GM21528 (cell line): ENCODE results near the gene CENPV.
"Not testable (repeated sequence)": the region's sequence is repeated elsewhere in the genome, so short reads cannot be mapped to it uniquely, and the experiment has no call there.

Experiments
- ATAC-seq: cut with Tn5 transposase; IDR thresholded peaks from one replicate; pipeline ENCODE4 v1.9.1; 2021; ENCODE audit warnings: mild to moderate bottlenecking, moderate library complexity; ENCODE audit not compliant: unreplicated experiment, low FRiP score

Gene CENPV

DNA sequence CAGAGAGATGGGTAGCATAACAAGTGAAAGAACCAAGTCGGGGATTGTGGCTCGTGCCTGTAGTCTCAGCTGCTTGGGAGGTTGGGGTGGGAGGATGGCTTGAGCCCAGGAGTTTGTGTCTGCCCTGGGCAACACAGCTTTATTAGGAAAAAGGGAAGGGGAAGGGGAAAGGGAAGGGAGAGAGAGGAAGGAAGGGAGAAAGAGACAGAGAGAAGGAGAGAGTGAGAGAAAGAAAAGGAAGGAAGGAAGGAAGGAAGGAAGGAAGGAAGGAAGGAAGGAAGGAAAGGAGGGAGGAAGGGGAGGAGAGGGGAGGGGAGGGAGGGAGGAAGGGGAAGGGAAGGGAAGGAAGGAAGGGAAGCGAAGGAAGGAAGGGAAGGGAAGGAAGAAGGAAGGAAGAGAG lies 33.3 kb downstream of the CENPV start:
- ATAC-seq: no peak

GRCh38 chr17:16314859-16315258 lies 38.4 kb downstream of the CENPV start:
- ATAC-seq: no peak

GRCh38 chr17:16314189-16314588 lies 39.1 kb downstream of the CENPV start:
- ATAC-seq: no peak

- no peak for ATAC-seq
Measured at GRCh38 chr17:16313139-16314090, 39.9 kb downstream of the CENPV start.

GRCh38 chr17:16312061-16312460 lies 41.2 kb downstream of the CENPV start:
- not testable (repeated sequence) for ATAC-seq

DNA sequence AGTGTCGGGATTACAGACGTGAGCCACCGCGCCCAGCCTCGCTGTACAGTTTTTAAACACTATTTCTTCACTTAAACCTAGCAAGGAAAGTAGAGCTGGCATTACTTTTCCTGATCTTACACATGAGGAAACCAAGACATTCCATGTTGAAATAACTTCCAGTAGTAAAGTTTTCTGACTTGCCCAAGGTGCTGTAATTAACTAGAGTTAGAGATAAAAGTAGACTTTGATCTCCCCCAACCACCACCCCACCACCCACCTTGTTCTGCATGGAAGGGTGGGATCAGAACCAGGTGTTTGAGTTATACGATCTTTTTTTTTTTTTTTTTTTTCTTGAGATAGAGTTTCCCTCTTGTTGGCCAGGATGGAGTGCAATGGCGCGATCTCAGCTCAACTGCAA lies 47.1 kb downstream of the CENPV start:
- ATAC-seq: no peak

DNA sequence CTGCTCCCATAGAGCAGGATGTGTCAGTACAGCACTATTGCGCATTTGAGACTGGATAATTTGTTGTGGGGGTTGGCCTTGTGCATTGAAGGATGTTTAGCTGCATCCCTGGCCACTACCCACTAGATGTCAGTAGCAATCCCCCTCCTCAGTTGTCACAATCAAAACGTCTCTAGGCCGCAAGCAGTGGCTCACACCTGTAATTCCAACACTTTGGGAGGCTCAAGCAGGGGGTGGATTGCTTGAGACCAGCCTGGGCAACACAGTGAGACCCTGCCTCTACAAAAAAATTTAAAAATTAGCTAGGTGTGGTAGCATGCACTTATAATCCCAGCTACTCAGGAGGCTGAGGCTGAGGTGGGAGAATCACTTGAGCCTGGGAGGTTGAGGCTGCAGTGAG lies 48.4 kb downstream of the CENPV start:
- no peak for ATAC-seq

- ATAC-seq: no peak
Measured at GRCh38 chr17:16302856-16303255, 50.4 kb downstream of the CENPV start.

- ATAC-seq: no peak
Measured at GRCh38 chr17:16301963-16302855, 51.1 kb downstream of the CENPV start.

DNA sequence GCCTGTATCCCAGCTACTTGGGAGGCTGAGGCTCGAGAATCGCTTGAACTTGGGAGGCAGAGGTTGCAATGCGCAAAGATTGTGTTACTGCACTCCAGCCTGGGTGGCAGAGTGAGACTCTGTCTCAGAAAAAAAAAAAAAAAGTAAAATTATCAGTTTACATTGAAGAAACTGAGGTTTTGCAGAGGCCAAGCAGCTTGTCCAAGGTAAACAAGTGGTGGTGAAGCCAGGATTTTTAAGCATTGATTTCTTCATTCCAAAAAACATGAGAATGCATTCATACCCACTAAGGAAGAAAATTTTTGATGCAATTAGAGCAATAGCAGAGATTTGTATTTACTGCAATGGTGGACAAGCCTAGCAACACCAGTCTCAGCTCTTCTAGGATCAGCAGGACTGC lies 52.7 kb downstream of the CENPV start:
- no peak for ATAC-seq

DNA sequence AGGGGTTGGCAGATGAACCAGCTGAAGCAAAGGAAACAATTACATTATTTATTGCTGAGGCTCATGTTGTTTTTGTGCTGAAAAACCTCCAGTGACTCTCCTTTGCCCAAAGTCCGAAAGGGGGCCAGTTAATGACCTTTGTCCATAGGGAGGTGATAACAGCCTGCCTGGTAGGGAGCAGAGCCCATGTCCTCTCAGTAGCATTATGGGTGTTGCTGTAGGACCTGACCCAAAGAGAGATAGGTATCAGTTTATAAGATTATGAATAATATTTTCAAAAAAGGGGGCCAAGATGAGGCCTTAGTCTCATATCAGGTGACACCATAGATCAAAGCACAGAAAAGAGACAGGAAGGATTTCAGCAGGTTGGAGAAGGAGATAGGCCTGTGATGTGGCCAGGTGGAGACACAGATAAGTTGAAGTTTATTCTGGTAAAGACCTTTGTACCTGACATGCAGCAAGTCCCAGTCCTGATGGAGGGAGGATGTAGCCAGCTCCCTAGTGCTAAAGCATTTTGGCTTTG lies 55.1 kb downstream of the CENPV start:
- ATAC-seq: no peak

GRCh38 chr17:16297367-16298139 lies 55.7 kb downstream of the CENPV start:
- ATAC-seq: no peak

DNA sequence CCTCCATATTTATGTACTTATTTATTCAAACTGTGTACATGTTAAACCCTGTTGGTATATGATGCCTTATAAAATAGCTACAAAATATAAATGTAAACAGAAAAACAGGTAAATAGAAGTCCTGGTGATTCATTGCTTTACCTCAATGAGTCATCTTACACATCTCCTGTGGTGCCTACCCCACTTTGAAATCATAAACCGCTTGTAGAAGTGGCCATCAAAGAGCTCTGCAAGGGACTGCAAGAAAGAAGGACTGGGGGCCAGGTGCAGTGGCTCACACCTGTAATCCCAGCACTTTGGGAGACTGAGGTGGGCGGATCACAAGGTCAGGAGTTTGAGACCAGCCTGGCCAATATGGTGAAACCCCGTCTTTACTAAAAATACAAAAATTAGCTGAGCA lies 57.2 kb downstream of the CENPV start:
- not testable (repeated sequence) for ATAC-seq

DNA sequence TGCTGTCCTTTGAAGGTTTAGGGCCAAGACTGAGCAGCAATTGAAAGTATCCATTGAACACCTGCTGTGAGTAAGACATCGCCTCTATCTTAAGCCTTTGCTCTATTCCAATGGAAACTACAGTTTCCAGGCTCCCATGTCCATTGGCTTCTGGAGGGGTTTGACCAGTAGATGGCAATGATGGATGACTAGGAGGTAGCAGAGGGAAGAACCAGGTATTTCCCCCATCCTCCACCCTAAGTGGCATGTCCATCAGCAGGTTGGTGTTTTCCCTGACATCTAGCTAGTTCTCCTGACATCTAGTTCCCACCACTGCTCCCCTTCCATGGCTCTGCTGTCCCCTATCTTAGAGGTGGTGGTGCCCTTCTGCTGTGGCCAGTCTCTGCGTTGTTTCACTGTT lies 58.7 kb downstream of the CENPV start:
- ATAC-seq: no peak

GRCh38 chr17:16293931-16294330 lies 59.3 kb downstream of the CENPV start:
- ATAC-seq: no peak
